GM10847 (cell line): ENCODE results near the gene SEMA3E.

Experiments
- POLR2A ChIP-seq: IDR thresholded peaks from 2 replicates; pipeline ENCODE4 v1.6.1; 2011; ENCODE audit not compliant: insufficient read length; ENCODE audit errors: extremely low read depth

Gene SEMA3E

DNA sequence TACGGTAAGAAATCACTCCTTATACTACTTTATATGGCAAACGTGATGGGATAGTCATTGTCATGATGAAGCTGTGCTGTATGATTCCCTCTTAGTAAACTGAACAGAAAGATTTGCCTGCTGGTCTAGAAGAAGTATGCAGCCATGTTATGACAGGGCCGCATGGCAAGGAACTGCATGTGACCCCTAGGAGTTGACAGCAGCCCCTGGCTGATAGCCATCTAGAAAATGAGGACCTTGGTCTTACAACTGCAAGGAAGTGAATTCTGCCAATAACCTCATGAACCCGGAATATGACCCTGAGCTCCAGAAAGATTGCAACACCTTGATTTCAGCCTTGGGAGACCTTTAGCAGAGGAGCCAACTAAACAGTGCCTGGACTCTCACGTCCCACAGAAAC, 193.3 kb downstream of the SEMA3E start:
- no peak for TF ChIP-seq POLR2A

DNA sequence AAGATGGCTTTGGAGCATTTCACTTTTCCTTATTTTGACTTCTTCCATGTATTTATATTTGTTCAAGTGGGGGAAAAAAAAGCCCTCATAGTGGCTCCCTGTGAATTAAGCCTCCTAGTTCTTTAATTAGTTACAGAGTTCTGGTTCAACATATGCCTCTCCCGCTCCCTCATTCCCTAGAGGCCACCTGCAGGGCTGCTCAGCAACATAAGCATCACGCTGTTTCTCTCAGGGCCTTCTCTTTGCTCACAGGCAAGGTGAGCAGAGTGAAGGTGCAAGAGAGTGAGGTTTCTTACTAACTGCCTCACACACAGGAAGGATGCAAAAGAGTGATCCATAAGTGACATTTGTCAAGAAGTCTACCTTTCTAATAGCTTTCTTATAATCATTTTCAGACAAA, 196.7 kb downstream of the SEMA3E start:
- TF ChIP-seq POLR2A, result no peak

- no peak for TF ChIP-seq POLR2A
Measured at GRCh38 chr7:83451501-83452045, 197.4 kb downstream of the SEMA3E start.

GRCh38 chr7:83449781-83450180, 199.2 kb downstream of the SEMA3E start:
- TF ChIP-seq POLR2A, result no peak

GRCh38 chr7:83447681-83448080, 201.3 kb downstream of the SEMA3E start:
- TF ChIP-seq POLR2A, result no peak

GRCh38 chr7:83446102-83446669, 202.8 kb downstream of the SEMA3E start:
- TF ChIP-seq POLR2A, result no peak

GRCh38 chr7:83442911-83443310, 206.0 kb downstream of the SEMA3E start:
- TF ChIP-seq POLR2A, result no peak

DNA sequence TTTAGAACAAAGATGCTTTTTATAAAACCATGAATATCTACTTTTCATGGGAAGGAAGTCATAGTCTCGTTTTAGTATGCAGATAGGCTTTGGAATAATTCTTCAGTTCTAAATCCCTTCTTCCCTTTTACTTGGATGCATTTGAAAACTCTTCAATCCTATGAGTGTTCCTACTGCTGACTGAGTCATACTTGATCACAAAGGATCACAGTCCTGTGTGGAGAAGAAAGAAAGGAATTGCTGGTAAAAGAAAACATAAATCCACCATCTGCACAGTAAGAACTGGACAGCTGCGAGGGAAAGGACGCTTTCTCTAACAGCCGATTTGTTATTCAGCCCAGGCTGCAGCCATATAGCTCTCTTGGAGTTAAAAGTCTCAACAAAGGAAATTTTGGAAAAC, 209.9 kb downstream of the SEMA3E start:
- TF ChIP-seq POLR2A, result no peak

DNA sequence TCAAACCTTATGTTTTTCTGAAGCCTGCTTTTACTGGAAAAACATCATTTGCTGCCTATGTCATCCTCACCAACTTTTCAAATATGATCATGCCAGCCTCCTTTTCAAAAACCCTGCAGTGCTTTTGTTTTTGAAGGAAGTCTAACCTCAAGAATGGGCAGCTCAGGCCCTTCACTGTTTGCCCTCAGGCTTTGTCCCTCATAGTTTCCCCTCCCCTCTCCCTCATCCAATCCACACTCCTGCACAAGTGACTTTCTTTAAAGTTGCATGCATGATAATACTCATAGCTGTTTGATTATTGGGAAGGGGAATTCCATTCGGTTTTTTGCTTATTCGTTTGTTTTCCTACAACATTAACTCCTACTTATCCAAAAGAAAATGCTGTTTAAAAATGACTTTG, 219.4 kb downstream of the SEMA3E start:
- no peak for TF ChIP-seq POLR2A

DNA sequence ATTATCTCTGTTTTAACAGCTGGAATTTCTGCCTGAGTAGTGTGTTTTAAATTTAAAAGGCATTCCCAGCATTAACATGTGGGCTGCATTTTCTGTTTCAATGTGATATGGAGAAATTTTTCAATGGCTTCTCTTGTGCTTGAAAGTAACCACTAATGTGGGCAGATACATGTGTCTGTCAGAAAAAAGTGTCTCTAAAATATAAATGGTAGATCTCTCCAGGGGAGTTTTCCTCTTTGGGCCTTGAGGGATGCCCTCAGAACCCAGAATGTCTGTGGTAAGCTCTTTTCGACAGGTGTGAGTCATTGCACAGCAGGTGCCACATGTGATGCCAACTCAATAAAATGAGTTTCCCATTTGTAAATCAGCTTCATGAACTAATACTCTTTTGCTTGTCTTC, 221.1 kb downstream of the SEMA3E start:
- no peak for TF ChIP-seq POLR2A

GRCh38 chr7:83426325-83426724, 222.6 kb downstream of the SEMA3E start:
- TF ChIP-seq POLR2A, result no peak

DNA sequence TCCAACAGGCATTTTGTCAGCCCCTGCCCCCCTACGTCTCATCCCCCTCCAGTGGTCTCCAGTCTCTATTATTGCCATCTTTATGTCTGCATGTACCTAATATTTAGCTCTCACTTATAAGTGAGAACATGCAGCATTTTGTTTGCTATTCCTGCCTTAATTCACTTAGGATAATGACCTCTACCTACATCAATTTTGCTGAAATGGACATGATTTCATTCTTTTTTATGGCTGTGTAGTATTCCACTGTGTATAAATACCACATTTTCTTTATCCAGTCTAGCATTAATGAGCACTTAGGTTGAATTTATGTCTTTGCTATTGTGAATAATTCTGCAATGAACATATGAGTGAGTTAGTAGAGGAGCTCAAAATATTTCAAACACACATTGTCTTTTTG, 229.9 kb downstream of the SEMA3E start:
- TF ChIP-seq POLR2A, result no peak

- TF ChIP-seq POLR2A, result no peak
Measured at GRCh38 chr7:83415840-83416239, 233.1 kb downstream of the SEMA3E start.

GRCh38 chr7:83414947-83415346, 234.0 kb downstream of the SEMA3E start:
- no peak for TF ChIP-seq POLR2A

DNA sequence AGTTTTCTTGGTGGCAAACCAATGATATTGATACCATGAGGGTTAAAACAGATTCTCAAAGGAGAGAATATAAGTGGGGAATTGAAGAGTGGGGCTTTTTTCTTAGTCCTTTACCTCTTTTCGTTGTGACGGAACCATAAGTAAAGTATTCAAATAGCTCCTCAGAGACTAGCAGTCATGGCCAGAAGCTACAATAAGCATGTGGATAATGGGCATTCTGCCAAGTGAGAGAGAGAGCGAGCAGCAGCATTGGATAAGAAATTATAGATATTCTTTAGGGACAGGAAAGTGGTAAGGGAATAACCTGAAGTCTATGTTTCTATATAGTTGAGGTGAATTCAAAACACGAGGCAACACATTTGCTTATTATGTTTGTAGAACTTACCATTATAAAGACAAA, 235.1 kb downstream of the SEMA3E start:
- TF ChIP-seq POLR2A, result no peak

GRCh38 chr7:83413424-83413823, 235.5 kb downstream of the SEMA3E start:
- no peak for TF ChIP-seq POLR2A

DNA sequence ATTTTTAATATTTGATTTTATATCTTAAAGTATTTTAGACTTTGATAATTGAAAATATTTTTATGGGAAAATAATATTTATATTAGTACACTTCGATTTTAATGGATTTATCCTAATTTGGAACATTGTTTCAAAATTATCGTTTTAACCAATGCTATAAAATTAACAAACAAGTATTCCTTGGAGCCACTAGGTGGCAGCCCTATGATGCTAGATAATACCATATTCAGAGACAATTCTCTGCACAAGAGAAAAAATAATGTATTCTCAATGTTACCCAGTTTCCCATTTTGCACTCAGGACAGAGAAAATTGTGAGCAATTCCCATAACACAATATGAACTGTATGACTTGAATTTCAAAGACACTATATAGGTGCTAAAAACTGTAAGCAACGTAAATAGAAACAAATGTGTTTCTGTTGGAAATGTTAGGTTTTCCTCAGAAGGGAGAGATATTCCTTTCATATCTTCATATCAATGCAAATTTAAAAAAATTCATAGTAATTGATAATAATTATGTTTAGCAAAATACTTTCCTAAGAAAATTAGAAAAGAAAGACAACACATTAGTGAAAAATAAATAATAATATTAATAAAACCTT, 237.8 kb downstream of the SEMA3E start:
- TF ChIP-seq POLR2A, result no peak

DNA sequence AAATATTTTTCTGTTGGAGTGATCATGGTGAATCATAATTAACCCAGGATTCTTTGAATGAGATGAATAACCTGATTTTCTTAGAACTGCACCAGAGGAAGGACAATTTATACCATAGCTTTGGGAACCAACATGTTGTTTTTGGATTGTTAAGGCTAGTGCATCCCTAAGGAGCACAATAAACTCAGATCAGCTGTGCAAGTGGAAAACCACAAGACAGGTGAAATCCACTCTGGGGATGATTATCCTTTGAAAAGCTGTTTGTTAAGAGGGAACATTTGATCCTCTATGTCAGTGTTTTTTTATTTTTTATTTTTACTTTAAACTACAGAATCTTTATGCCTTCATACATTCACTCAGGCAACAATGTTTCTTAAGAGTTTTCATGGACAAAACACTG, 254.2 kb downstream of the SEMA3E start:
- TF ChIP-seq POLR2A, result no peak

GRCh38 chr7:83388436-83388835, 260.5 kb downstream of the SEMA3E start:
- no peak for TF ChIP-seq POLR2A
